NCI-H146 (cell line): ENCODE measurements around the gene KAZN.
A peak's percentile ranks its signal among the peaks of the same experiment; 100 is the strongest.

Experiments used
- DNase-seq: peaks from one replicate; lab custom pipeline; 2025; lab: John Stamatoyannopoulos, UW

The KAZN gene

DNA sequence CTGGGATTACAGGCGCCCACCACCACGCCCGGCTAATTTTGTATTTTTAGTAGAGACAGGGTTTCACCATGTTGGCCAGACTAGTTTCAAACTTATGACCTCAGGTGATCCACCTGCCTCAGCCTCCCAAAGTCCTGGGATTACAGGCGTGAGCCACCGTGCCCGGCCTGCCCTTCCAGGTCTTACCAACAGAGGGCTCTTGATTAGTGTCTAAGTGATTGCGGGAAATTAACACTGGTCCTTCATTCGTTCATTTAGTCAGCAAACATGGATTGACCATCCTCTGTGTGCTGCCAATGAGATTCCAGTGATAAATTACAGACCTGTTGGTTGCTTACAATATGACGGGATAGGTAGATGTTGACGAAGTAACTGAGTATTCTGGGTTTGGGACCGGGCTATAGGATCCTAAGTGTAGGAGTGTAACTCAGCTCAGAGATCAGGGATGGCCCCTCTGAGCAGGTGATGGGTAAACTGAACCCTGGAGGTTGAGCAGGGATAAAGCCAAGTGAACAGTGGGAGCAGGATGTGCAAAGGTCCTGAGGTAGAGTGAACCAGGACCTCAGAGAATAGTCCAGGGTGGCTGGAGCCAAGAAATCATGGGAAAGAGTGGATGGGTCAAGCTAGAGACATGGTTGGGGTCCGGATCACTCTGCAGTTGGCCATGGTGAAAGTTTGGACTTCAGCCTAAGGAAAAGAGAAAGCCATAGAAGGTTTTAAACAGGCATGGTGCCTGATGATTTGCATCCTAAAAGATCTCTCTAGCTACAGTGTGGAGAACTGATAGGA lies 171.2 kb downstream of the KAZN start:
- DNase-seq, result no peak

DNA sequence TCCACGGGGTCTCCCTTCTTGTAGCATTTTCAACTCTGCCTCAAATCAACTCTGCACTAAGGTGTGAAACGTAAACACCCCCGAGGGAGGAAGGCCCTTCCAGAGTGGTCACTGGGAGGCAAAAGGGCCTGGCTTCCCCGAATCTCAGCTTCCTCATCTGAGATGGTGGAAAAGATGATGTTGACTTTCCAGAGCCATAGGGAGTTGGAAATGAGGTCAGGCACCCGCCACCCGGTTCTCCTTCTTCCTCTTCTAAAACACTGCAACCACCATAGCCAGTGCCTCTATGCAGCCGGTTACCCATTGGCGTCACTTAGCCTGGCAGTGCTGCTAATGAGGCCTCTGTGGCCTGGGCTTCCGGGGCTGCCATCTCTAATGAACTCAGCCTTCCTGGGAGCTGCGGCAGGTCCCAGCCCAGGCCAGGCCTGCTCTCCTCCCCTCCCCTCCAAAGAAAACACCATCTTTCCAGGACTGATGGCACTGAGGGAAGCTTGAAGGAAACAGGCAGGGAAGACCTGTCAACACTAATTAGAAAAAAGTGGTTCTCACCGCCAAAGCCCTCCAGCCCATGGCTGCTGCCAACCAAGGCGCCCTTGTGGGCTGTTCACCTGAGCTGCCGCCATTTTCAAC lies 175.0 kb downstream of the KAZN start:
- DNase-seq, result no peak

DNA sequence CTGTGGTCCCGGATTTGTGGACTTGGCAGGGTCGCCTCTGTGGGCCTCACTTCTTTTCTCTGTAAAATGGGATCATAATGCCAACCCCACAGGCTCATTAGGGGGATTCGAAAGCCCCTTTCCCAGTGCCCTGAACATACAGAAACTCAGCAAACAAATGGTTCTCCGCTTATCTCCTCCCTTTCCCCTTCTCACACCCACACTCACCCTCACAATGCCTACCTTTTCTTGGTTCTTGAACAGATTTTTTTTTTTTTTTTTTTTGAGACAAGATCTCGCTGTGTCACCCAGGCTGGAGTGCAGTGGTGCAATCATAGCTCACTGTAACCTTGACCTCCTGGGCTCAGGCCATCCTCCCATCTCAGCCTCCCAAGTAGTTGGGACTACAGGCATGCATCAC lies 175.7 kb downstream of the KAZN start:
- no peak for DNase-seq

DNA sequence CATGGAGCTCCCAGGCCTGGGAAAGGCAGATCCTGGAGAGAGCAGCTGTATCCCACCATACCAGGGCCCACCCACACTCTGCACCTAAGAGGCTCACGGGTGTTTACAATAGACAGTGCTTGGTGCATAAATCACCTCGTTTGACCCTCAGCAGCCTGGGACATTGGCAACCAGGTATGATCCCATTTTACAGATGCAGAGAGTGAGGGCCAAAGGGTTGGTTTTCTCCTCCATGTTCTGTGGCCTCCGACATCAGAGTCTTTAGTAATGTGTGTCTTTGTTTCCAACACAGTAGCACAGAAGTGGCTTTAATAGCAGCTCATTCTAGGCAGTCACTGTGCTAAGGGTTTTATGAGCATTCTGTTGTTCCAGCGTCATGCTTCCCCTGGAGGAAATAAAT lies 176.5 kb downstream of the KAZN start:
- DNase-seq, result no peak

DNA sequence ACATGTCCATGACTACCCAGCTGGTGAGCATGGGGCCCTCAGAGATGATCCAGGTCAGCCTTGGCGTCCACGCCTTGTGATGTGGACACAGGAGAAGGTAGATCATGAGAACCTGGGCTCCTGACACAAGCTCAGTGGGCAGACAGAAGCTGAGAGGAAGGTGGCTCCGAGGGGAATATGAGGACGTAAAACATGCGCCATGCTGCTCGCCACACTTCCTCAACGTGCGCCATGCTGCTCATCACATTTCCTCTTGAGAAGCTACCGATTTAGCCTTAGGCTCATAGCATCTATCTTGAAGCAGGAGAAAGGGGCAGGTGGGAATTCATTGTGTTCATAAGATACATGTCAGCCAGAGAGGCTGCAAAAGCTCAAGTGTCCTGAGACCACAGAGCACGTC lies 176.9 kb downstream of the KAZN start:
- no peak for DNase-seq

DNA sequence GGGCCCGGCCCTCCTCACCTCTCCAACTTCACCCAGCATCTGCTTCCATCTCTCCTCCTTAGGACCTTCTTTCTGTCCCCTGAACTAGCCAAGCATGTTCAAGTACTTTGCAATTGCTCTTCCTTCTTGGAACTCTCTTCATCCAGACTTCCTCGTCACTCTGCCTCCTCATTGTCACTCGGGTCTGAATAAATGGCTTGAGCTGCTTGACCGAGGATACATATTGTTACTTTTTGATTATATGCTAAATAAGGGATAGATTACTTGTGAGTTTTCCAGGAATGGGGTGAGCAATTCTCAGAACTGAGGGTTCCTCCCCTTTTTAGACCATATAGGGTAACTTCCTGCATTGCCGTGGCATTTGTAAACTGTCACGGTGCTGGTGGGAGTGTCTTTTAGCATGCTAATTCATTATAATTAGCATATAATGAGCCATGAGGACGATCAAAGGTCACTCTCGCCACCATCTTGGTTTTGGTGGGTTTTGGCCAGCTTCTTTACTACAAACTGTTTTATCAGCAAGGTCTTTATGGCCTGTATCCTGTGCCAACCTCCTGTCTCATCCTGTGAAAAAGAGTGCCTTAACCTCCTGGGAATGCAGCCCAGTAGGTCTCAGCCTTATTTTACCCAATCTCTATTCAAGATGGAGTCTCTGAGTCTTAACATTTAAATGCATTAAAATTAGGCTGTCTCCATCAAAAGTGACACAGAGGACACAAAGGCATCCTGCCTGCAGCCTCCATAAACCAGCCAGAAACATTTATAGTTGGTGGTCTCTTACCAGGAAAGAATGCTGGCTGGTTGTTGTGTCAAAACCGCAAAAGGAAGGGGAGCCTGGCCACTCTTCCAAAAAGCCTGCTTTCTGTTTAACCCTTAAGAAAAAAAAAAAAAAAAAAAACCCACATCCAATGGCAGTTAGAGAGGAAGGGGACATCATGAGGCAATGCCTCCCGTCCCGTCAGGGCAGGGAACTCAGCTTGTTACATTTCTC lies 179.3 kb downstream of the KAZN start:
- DNase-seq, result no peak

DNA sequence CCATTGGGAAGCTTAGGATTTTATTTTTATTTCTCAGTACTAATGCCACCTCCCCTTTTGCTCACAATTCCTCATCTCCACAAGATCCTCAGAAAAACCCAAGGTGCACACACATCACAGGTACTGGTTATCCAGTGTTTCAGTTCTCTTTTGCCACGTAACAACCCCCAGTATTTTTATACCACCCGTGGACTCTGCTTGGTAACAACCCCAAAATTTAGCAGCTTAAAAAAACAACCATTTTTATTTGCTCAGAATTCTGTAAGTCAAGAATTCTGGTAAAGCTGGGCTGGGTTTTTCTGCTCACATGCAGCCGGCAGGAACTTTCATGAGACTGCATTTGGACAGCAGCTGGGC lies 180.0 kb downstream of the KAZN start:
- no peak for DNase-seq

DNA sequence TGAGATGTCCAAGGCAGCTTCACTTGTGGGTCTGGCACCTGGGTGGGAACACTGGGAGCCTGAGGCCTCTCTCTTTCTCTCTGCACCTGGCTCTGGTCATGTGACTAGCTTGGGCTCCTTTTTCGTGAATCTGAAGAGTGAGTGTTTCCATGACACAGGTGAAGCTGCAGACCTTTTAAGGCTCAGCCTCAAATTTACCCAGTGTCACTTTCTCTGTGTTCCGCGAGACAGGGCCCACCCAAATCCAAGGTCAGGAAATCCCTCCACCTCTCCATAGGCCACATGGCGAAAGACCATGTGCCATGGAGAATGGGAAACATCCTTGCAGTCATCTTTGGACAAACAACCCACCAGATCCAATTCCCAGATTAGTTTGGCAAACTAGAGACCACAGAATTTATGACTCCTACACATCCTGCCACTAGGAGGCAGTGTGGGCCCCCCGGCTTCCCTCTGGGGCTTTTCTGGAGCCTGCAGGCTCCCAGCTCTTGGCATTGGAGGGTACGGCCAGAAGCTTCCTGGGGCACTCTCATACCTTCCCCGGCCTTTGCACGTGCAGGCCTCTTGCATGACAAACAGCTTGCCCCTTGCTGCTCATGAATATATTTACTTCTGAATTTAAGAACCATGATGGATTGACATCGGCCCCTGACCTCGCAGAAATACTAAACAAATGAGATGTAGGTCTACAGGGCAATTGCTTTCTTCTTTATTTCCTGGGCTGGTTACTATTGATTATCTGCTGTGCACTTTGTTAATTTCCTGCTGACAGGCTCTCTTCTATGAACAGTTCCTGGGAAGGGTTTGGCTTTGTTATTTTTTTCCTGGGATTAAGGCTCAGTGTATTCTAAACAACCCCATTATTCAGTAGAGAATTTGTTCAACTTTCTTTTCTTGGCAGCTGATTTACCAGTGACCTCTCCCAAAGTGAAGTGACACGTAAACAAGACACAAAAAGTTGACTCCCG lies 180.7 kb downstream of the KAZN start:
- DNase-seq, result peak; percentile 43

DNA sequence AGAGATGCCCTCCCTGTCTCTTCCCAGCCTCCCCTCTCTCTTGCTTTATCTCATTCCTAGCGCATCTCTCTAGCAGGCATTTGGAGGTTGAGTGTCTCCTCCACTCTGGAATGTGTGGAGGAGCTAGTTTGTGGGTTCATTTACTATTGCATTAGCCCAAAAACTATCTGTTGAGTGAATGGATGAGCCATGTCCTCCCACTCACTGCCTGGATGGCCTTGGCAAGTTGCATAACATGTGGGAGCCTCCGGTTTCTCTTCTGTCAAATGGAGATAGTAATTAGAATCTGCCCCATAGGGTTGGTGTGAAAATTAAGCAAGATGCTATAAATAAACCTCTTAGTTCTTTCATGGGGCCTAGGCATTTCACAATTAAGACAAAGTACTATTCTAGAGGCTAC lies 181.8 kb downstream of the KAZN start:
- no peak for DNase-seq

DNA sequence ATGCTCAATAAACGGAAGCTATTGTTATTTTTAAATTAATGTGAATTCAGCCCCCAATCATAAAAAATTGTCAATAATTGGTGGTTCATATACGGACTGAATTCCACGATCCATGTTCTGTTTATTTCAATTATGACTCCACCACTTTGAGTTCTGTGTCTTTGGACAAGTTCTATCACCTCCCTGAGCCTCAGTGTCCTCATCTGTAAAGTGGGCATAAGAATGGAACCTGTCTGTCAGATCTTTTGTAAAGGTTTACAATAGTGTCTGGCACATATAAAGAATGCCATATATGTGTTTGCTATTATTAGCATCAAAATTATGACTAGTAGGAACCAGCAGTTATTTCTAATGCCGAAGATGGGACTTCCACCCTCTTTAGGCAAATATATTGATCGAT lies 183.3 kb downstream of the KAZN start:
- DNase-seq, result no peak

DNA sequence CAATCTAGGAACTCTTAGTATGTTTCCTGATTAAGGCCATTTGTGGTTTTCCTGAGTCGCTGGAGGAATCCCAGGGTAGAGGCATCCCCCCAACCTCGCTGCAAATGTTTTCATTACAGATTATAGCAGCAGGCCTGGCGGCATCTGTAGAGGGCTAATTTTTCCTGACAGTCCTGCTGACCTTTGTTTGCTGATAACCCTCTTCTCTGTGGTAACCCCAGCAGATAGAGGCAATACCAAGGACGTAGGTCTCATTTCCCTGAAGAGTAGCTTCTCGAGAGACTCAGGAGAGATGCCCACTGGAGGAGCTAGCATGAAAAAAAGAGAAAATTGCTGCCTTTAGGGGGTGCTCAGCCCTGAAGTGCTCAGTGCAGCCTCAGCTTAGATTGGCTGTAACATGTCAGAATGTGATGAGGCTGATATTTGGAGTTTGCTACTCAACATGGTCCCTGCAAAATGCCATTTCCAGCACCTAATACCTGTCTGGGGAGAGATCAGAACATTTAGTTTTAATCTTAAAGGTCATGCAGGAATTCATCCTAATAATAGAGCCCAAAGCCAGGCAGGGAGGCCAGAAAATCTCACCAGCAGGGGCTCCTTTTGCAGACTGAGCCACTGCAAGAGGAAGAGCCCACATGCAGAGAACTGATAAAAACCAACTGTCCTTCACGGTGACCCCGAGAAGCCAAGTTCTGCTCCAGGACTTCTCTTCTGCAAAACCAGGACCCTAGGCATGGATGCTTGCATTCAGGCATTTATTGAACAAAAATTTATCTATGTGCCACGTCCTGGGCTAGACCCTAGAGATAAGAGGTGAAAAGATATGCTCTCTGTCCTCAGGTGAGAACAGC lies 184.5 kb downstream of the KAZN start:
- no peak for DNase-seq

DNA sequence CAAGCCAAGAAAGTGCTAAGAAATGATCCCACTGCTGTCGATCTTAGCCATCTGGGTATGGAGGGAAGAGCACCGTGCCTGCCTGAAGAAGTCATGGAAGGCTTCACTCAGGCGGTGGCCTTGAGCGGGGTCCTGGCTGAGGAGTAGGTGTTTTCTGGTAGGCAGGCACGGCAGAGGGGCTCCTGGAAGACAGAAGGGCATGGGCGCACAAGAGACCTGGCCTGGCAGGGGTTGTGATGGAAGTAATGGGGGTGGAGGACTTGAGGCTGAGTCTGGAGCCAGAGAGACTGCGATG lies 185.1 kb downstream of the KAZN start:
- no peak for DNase-seq

DNA sequence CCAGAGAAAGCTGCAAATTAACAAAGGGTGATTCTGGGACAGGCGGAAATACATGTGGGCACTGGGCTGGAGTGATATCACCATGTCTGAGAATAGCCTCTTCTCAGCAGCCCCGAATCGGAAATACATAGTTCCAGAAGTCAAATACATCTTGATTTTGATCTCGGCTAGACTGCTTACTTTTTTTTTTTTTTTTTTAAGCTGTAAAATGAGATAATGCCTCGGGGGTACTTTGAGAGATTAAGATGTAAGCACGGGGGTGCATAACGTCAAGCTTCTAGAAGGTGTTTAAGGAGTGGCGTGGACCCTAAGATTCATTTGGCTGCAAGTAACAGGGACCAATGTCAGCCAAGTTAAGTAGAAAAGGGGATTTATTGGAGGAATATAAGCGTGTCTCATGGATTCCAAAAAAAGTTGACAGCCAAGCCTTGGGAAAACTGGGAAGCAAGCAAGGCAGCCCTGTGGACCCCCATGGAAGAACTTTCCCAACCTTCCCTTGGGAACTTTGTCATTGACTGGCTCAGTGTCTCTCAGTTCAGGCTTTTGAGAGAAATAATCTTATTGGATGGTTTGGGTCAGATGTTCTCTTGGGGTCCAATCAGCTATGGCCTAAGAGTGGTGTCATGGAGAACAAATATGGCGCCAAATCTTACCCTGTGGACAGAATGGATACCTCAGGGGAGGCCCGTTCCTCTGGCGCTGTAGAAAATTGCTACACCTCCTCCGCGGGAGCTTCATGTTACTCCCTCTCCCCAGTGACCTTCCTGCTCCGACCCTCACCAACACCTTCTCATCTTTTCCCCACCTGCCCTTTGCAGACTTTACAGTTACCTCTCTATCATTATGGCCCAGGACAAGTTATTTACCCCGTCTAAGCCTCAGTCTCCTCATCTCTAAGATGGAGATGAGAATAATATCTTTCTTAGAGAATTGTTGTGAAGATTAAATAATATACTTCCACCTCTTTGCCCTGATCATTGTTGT lies 186.6 kb downstream of the KAZN start:
- DNase-seq, result no peak

DNA sequence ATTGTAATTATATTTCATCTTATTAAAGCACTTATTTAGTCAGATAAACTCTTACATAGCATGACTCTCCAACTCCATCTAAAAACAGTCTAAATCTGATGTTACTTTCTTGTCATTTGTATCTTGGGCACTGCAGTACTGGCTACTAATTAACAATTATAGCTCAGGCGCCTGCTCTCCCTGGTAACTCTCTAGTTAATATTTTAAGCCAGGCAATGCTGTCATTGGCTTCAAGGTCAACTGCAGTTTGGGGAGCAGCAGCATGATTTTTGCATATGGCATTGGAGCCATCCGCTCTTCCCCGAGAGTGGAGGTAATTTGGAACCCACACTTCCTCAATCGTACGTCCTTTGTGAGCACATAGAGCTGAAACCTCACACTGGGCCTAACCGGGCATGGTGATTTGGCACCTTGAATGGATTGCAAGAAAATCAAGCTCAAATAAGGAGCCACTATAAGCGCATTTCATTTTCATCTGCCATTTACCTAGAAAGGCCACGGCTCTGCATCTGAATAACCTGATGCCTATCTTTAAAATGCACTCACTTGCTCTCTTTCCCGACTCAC lies 187.7 kb downstream of the KAZN start:
- no peak for DNase-seq

DNA sequence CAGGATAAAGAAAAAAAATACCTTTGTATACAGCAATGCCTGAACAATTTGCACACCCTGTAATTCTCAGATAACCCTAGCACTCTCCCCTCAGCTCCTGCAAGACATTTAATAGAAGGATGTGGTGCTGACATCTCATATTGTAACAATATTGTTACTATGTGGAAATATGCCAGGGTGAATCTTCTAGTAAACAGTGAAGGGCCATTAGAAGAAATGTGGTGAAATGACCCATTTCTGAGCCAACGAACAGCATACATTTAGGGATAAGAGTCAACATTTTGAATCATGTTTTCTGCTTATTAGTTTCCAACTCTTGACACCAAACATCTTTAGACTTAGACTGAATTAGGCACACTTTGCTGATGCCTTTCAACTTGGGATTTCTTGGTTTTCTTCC lies 188.2 kb downstream of the KAZN start:
- DNase-seq, result no peak

DNA sequence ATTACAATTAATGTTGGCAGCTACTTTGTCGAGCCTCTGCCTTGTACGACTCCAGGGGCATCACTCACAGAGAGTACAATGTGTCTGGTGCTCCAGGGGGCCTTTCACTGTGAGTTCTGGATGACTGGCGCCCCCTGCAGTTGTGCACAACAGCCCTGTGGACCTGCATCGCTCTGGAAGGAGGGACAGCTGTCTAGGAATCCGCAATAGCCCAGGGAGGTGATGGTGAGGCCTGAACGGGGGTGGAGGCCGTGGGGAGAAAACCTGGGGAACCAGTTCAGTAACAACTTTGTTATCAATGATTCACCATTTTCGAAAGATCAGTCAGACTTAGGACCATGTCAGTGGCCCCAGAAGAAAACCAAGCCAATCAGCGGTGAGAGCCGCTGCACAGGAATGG lies 189.1 kb downstream of the KAZN start:
- no peak for DNase-seq

DNA sequence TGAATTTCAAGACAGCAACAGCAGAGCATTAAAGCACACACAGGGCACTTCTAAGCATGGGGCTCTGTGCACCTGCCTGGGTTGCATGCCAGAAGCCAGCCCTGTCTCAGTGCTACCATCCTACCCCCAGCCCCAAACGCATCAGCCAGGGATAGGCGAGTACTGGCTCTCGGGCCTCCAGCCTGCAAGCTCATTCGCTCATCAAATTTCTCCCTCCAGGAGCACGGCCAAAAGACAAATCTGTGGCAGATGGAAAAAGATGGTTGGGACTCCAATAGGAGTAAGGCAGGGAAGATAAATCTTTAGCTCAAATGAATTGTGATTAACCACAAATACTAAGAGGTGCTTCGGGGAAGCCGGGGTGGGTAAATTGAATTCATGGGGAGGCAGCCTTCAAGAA lies 189.6 kb downstream of the KAZN start:
- DNase-seq, result no peak

DNA sequence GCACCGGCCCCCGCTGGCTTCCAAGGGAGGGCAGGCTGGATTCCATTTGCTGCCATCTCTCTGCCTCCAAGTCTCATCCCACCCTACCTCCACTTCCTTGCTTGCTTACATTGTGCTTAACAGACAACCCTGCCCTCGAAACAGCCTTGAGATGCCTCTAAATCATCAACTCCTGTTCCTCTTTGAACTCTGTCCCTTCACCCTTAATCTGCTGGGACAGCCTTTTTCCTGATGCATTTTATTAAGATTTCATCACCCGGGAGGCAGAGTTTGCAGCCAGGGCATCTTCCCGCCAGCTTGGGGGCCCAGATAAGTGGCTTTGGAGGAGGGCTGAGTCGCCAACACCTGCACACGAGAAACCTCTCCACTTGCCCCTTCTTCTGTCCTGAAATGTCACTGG lies 192.5 kb downstream of the KAZN start:
- DNase-seq, result no peak

DNA sequence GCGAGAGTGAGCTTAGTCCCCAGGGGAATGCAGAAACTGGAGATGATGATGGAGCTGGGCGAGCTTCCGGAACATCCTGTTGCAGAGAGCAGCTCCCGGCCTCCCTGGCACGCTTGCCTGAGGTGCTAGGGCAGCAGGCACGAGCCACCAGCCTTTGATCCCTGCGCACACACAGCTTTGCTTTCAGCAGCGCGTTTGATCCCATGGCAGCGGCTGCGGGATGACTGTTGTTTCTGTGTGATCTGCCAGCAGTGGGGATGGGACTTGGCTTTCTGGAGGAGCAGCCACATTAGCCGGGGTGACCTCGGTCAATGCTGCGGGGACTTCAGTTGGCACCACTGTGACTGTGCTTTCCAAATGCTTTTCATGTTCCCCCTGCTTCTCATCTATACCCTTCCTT lies 193.2 kb downstream of the KAZN start:
- DNase-seq, result no peak
